GM23338 (cell line): ENCODE results near the gene POLA1. TPM values are rescaled to one million over a fixed set of nuclear protein-coding genes. Genes with fewer than 3 reads are reported as not detected.
A peak's percentile ranks its signal among the peaks of the same experiment; 100 is the strongest.

Experiments used
- ATAC-seq: fragments of 200-7000 bp; cut with Tn5 transposase; 3 replicates; pipeline ENCODE4 v1.9.1; 2020
- DNase-seq: peaks from one replicate; pipeline ENCODE4 v3.0.0-alpha.2; 2015; ENCODE audit warnings: low spot score
- H2AFZ ChIP-seq: fragments of 200-600 bp; sonication (generic); 2 replicates; pipeline ENCODE4 v1.8.0; 2016; ENCODE audit warnings: antibody characterized with exemption, mild to moderate bottlenecking, moderate library complexity
- H3F3A ChIP-seq: fragments of 200-600 bp; sonication (generic); replicated peaks from 2 replicates; pipeline ENCODE4 v1.8.0; 2017; ENCODE audit warnings: antibody characterized with exemption, mixed run types, low read depth
- H3K27ac ChIP-seq: fragments of 200-600 bp; sonication (generic); 2 replicates; pipeline ENCODE4 v1.6.1; 2016; ENCODE audit warnings: low read depth
- H3K27me3 ChIP-seq: fragments of 200-600 bp; sonication (generic); 2 replicates; pipeline ENCODE4 v1.8.0; 2016; ENCODE audit warnings: mild to moderate bottlenecking, mixed run types, moderate library complexity; ENCODE audit not compliant: insufficient read depth
- H3K36me3 ChIP-seq: fragments of 200-600 bp; sonication (generic); 2 replicates; pipeline ENCODE4 v1.8.0; 2016; ENCODE audit warnings: mild to moderate bottlenecking; ENCODE audit not compliant: insufficient read depth
- H3K4me1 ChIP-seq: fragments of 200-600 bp; sonication (generic); 2 replicates; pipeline ENCODE4 v1.8.0; 2016; ENCODE audit warnings: mild to moderate bottlenecking, moderate library complexity; ENCODE audit not compliant: insufficient read depth
- H3K4me2 ChIP-seq: fragments of 200-600 bp; sonication (generic); 2 replicates; pipeline ENCODE4 v1.7.1; 2017; ENCODE audit warnings: mixed run types
- H3K4me3 ChIP-seq: fragments of 200-600 bp; sonication (generic); 2 replicates; pipeline ENCODE4 v1.6.1; 2016; ENCODE audit warnings: mixed run types
- H3K79me2 ChIP-seq: fragments of 200-600 bp; sonication (generic); replicated peaks from 2 replicates; pipeline ENCODE4 v1.8.0; 2017; ENCODE audit warnings: mild to moderate bottlenecking; ENCODE audit not compliant: insufficient read depth
- H3K9me2 ChIP-seq: fragments of 200-600 bp; sonication (generic); 2 replicates; pipeline ENCODE4 v1.8.0; 2017; ENCODE audit not compliant: insufficient read depth
- H4K20me1 ChIP-seq: fragments of 200-600 bp; sonication (generic); replicated peaks from 2 replicates; pipeline ENCODE4 v1.8.0; 2017; ENCODE audit warnings: mild to moderate bottlenecking; ENCODE audit not compliant: insufficient read depth
- H3K27ac Mint-ChIP-seq: 2 replicates; pipeline ENCODE4 v1.8.0; 2020; ENCODE audit warnings: inconsistent platforms, mild to moderate bottlenecking, moderate library complexity, mixed read lengths
- H3K27me3 Mint-ChIP-seq: 3 replicates; pipeline ENCODE4 v1.8.0; 2022; ENCODE audit warnings: low read depth, mild to moderate bottlenecking, moderate library complexity, mixed read lengths, inconsistent platforms; ENCODE audit not compliant: insufficient read depth, poor library complexity
- H3K36me3 Mint-ChIP-seq: 3 replicates; pipeline ENCODE4 v1.8.0; 2021; ENCODE audit warnings: low read depth, mild to moderate bottlenecking, inconsistent platforms, moderate library complexity, mixed read lengths
- H3K4me1 Mint-ChIP-seq: 3 replicates; pipeline ENCODE4 v1.8.0; 2020; ENCODE audit warnings: mild to moderate bottlenecking, inconsistent platforms, mixed read lengths
- H3K4me3 Mint-ChIP-seq: 3 replicates; pipeline ENCODE4 v1.8.0; 2021; ENCODE audit warnings: moderate library complexity, mild to moderate bottlenecking, inconsistent platforms, mixed read lengths
- H3K9me3 Mint-ChIP-seq: 3 replicates; pipeline ENCODE4 v1.8.0; 2020; ENCODE audit warnings: moderate library complexity, mild to moderate bottlenecking, inconsistent platforms, mixed read lengths
- CREB1 ChIP-seq: fragments of 250-450 bp; sonication (Bioruptor Pico); IDR thresholded peaks from 2 replicates; pipeline ENCODE4 v1.5.0; 2020; ENCODE audit warnings: low read depth, mild to moderate bottlenecking, moderate library complexity
- EZH2 ChIP-seq: fragments of 200-600 bp; sonication (generic); IDR thresholded peaks from one replicate; pipeline ENCODE4 v1.8.0; 2017; ENCODE audit warnings: antibody characterized with exemption, mild to moderate bottlenecking, low read depth; ENCODE audit not compliant: unreplicated experiment
- EZH2phosphoT487 ChIP-seq: fragments of 200-600 bp; sonication (generic); IDR thresholded peaks from one replicate; pipeline ENCODE4 v1.8.1; 2018; ENCODE audit warnings: antibody characterized with exemption; ENCODE audit not compliant: unreplicated experiment
- JUNB ChIP-seq: IDR thresholded peaks from one replicate; pipeline ENCODE4 v1.6.1; 2016; ENCODE audit warnings: antibody characterized with exemption; ENCODE audit not compliant: unreplicated experiment
- NANOG ChIP-seq: IDR thresholded peaks from 2 replicates; pipeline ENCODE4 v1.6.1; 2016; ENCODE audit warnings: antibody characterized with exemption, borderline replicate concordance
- POLR2AphosphoS5 ChIP-seq: IDR thresholded peaks from 2 replicates; pipeline ENCODE4 v1.6.1; 2016; ENCODE audit warnings: antibody characterized with exemption, low read depth
- REST ChIP-seq: IDR thresholded peaks from one replicate; pipeline ENCODE4 v1.6.1; 2018; ENCODE audit warnings: antibody characterized with exemption; ENCODE audit not compliant: unreplicated experiment
- STAT1 ChIP-seq: IDR thresholded peaks from one replicate; pipeline ENCODE4 v1.6.1; 2016; ENCODE audit warnings: antibody characterized with exemption; ENCODE audit not compliant: unreplicated experiment
- ZNF114 ChIP-seq: fragments of 250-450 bp; sonication (Bioruptor Pico); IDR thresholded peaks from 2 replicates; pipeline ENCODE4 v1.5.0; 2020; ENCODE audit warnings: mild to moderate bottlenecking, moderate library complexity
- ZNF331 ChIP-seq: fragments of 250-450 bp; sonication (Bioruptor Pico); IDR thresholded peaks from 2 replicates; pipeline ENCODE4 v1.5.0; 2020; ENCODE audit warnings: low read depth, mild to moderate bottlenecking, moderate library complexity
- polyA plus RNA-seq: library from polyadenylated mRNA; unstranded; fragments of >200 nt; fragmentation: Nextera tagmentation; extraction: Ambion mirVana; gene quantifications from 2 replicates; pipeline ENCODE4 v1.2.1, GENCODE V29; 2016
- total RNA-seq: library from RNA; depleted of rRNA; stranded (reverse); fragments of >200 nt; shearing (Covaris generic); gene quantifications from 2 replicates; pipeline ENCODE4 v1.2.3, GENCODE V29; 2014
- TF ChIP-seq, protein P1 (sequence below): IDR thresholded peaks from 2 replicates; pipeline ENCODE4 v1.6.1; 2016; ENCODE audit warnings: antibody characterized with exemption
- TF ChIP-seq, protein P2 (sequence below), 2 experiments: fragments of 200-600 bp in 1 of 2; sonication (generic) in 1 of 2; conservative IDR thresholded peaks; 2 replicates each; pipeline versions ENCODE4 v1.5.1 to v1.6.1; 2016 to 2017; ENCODE audit warnings: antibody characterized with exemption in 2 of 2, low read depth in 2 of 2, mild to moderate bottlenecking in 2 of 2, moderate library complexity in 1 of 2
- TF ChIP-seq, protein P3 (sequence below): fragments of 250-450 bp; sonication (Bioruptor Pico); IDR thresholded peaks from 2 replicates; pipeline ENCODE4 v1.5.0; 2020; ENCODE audit warnings: mild to moderate bottlenecking, moderate library complexity

Gene POLA1
- total and polyA plus RNA-seq, 2 experiments from 2014 or later: 12.6 to 36.6 TPM

- no peak overlapping the region for H3K4me3 Mint-ChIP-seq
- 0 out of 2 replicates have a peak overlapping the region, but pooled peaks have one; percentile 32 for H3K27ac Mint-ChIP-seq
- peaks cover 8% of the 10 kb centered on the region; the same call in 1 of the 3 replicates for H3K4me1 Mint-ChIP-seq
- peaks cover 15% of the 10 kb centered on the region for H3K36me3 ChIP-seq
- H3K27me3 ChIP-seq: no peaks in the 10 kb centered on the region
- no peaks in the 10 kb centered on the region for H3K9me3 Mint-ChIP-seq
- peaks cover 66% of the 10 kb centered on the region for H3K36me3 Mint-ChIP-seq
- H3K79me2 ChIP-seq: no peaks in the 10 kb centered on the region
- no peak overlapping the region for H3K27ac ChIP-seq
- DNase-seq (no peak), ATAC-seq (no peak)
- H3K4me3 ChIP-seq: no peak overlapping the region
- H3K4me2 ChIP-seq: no peak overlapping the region
- TF ChIP-seq, protein P1, sequence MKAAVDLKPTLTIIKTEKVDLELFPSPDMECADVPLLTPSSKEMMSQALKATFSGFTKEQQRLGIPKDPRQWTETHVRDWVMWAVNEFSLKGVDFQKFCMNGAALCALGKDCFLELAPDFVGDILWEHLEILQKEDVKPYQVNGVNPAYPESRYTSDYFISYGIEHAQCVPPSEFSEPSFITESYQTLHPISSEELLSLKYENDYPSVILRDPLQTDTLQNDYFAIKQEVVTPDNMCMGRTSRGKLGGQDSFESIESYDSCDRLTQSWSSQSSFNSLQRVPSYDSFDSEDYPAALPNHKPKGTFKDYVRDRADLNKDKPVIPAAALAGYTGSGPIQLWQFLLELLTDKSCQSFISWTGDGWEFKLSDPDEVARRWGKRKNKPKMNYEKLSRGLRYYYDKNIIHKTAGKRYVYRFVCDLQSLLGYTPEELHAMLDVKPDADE: no peak
- no peak for TF ChIP-seq CREB1
- no peak for TF ChIP-seq NANOG
- TF ChIP-seq, protein P2, sequence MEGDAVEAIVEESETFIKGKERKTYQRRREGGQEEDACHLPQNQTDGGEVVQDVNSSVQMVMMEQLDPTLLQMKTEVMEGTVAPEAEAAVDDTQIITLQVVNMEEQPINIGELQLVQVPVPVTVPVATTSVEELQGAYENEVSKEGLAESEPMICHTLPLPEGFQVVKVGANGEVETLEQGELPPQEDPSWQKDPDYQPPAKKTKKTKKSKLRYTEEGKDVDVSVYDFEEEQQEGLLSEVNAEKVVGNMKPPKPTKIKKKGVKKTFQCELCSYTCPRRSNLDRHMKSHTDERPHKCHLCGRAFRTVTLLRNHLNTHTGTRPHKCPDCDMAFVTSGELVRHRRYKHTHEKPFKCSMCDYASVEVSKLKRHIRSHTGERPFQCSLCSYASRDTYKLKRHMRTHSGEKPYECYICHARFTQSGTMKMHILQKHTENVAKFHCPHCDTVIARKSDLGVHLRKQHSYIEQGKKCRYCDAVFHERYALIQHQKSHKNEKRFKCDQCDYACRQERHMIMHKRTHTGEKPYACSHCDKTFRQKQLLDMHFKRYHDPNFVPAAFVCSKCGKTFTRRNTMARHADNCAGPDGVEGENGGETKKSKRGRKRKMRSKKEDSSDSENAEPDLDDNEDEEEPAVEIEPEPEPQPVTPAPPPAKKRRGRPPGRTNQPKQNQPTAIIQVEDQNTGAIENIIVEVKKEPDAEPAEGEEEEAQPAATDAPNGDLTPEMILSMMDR (conservative IDR thresholded peaks at IDR 0.05; ENCODE audit: low read depth in 2 of 2): no peak
- no peak for TF ChIP-seq REST
- TF ChIP-seq STAT1: no peak
- TF ChIP-seq JUNB: no peak
- no peak for TF ChIP-seq EZH2phosphoT487
- TF ChIP-seq ZNF114 (CRISPR knock-in tag): no peak
- TF ChIP-seq, protein P3, sequence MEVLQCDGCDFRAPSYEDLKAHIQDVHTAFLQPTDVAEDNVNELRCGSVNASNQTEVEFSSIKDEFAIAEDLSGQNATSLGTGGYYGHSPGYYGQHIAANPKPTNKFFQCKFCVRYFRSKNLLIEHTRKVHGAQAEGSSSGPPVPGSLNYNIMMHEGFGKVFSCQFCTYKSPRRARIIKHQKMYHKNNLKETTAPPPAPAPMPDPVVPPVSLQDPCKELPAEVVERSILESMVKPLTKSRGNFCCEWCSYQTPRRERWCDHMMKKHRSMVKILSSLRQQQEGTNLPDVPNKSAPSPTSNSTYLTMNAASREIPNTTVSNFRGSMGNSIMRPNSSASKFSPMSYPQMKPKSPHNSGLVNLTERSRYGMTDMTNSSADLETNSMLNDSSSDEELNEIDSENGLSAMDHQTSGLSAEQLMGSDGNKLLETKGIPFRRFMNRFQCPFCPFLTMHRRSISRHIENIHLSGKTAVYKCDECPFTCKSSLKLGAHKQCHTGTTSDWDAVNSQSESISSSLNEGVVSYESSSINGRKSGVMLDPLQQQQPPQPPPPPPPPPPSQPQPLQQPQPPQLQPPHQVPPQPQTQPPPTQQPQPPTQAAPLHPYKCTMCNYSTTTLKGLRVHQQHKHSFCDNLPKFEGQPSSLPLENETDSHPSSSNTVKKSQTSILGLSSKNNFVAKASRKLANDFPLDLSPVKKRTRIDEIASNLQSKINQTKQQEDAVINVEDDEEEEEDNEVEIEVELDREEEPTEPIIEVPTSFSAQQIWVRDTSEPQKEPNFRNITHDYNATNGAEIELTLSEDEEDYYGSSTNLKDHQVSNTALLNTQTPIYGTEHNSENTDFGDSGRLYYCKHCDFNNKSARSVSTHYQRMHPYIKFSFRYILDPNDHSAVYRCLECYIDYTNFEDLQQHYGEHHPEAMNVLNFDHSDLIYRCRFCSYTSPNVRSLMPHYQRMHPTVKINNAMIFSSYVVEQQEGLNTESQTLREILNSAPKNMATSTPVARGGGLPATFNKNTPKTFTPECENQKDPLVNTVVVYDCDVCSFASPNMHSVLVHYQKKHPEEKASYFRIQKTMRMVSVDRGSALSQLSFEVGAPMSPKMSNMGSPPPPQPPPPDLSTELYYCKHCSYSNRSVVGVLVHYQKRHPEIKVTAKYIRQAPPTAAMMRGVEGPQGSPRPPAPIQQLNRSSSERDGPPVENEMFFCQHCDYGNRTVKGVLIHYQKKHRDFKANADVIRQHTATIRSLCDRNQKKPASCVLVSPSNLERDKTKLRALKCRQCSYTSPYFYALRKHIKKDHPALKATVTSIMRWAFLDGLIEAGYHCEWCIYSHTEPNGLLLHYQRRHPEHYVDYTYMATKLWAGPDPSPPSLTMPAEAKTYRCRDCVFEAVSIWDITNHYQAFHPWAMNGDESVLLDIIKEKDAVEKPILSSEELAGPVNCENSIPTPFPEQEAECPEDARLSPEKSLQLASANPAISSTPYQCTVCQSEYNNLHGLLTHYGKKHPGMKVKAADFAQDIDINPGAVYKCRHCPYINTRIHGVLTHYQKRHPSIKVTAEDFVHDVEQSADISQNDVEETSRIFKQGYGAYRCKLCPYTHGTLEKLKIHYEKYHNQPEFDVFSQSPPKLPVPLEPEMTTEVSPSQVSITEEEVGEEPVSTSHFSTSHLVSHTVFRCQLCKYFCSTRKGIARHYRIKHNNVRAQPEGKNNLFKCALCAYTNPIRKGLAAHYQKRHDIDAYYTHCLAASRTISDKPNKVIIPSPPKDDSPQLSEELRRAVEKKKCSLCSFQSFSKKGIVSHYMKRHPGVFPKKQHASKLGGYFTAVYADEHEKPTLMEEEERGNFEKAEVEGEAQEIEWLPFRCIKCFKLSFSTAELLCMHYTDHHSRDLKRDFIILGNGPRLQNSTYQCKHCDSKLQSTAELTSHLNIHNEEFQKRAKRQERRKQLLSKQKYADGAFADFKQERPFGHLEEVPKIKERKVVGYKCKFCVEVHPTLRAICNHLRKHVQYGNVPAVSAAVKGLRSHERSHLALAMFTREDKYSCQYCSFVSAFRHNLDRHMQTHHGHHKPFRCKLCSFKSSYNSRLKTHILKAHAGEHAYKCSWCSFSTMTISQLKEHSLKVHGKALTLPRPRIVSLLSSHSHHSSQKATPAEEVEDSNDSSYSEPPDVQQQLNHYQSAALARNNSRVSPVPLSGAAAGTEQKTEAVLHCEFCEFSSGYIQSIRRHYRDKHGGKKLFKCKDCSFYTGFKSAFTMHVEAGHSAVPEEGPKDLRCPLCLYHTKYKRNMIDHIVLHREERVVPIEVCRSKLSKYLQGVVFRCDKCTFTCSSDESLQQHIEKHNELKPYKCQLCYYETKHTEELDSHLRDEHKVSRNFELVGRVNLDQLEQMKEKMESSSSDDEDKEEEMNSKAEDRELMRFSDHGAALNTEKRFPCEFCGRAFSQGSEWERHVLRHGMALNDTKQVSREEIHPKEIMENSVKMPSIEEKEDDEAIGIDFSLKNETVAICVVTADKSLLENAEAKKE (CRISPR knock-in tag): no peak
- TF ChIP-seq ZNF331 (CRISPR knock-in tag): no peak
- TF ChIP-seq POLR2AphosphoS5: no peak
- no peak for TF ChIP-seq EZH2
- 0 out of 2 replicates have a peak, but pooled peaks cover 3% of the 10 kb centered on the region for H4K20me1 ChIP-seq
- no peaks in the 10 kb centered on the region for H3K4me1 ChIP-seq
- no peaks in the 10 kb centered on the region for H3K9me2 ChIP-seq
- no peaks in the 10 kb centered on the region for H3F3A ChIP-seq
- no peak overlapping the region for H2AFZ ChIP-seq
- peaks cover 1% of the 10 kb centered on the region for H3K27me3 Mint-ChIP-seq
Observed at GRCh38 chrX:24718771-24719170, 25.1 kb downstream of the POLA1 start.
